ENCODE measurements around the gene PLIN4.

GRCh38 chr19:4454747-4455718 lies 63.3 kb downstream of the PLIN4 start:
- TF ChIP-seq CTCF (IDR thresholded peaks at IDR 0.05; ENCODE audit: insufficient read depth, low read length) (no peak), POLR2AphosphoS5 (IDR thresholded peaks at IDR 0.05; ENCODE audit: low read depth) (no peak), GABPA (IDR thresholded peaks at IDR 0.05; ENCODE audit: low read depth) (no peak), REST (IDR thresholded peaks at IDR 0.05; ENCODE audit: insufficient replicate concordance, low read depth) (no peak), SPI1 (IDR thresholded peaks at IDR 0.05; ENCODE audit: borderline replicate concordance, low read depth) (no peak)
